GM23338 (cell line): ENCODE measurements around the gene IQSEC3. TPM values are rescaled to one million over a fixed set of nuclear protein-coding genes. Genes with fewer than 3 reads are reported as not detected.

Experiments used
- ATAC-seq: fragments of 200-7000 bp; cut with Tn5 transposase; 3 replicates; pipeline ENCODE4 v1.9.1; 2020
- DNase-seq: peaks from one replicate; pipeline ENCODE4 v3.0.0-alpha.2; 2015; ENCODE audit warnings: low spot score
- H2AFZ ChIP-seq: fragments of 200-600 bp; sonication (generic); 2 replicates; pipeline ENCODE4 v1.8.0; 2016; ENCODE audit warnings: antibody characterized with exemption, mild to moderate bottlenecking, moderate library complexity
- H3F3A ChIP-seq: fragments of 200-600 bp; sonication (generic); replicated peaks from 2 replicates; pipeline ENCODE4 v1.8.0; 2017; ENCODE audit warnings: antibody characterized with exemption, mixed run types, low read depth
- H3K27ac ChIP-seq: fragments of 200-600 bp; sonication (generic); 2 replicates; pipeline ENCODE4 v1.6.1; 2016; ENCODE audit warnings: low read depth
- H3K27me3 ChIP-seq: fragments of 200-600 bp; sonication (generic); 2 replicates; pipeline ENCODE4 v1.8.0; 2016; ENCODE audit warnings: mild to moderate bottlenecking, mixed run types, moderate library complexity; ENCODE audit not compliant: insufficient read depth
- H3K36me3 ChIP-seq: fragments of 200-600 bp; sonication (generic); 2 replicates; pipeline ENCODE4 v1.8.0; 2016; ENCODE audit warnings: mild to moderate bottlenecking; ENCODE audit not compliant: insufficient read depth
- H3K4me1 ChIP-seq: fragments of 200-600 bp; sonication (generic); 2 replicates; pipeline ENCODE4 v1.8.0; 2016; ENCODE audit warnings: mild to moderate bottlenecking, moderate library complexity; ENCODE audit not compliant: insufficient read depth
- H3K4me2 ChIP-seq: fragments of 200-600 bp; sonication (generic); 2 replicates; pipeline ENCODE4 v1.7.1; 2017; ENCODE audit warnings: mixed run types
- H3K4me3 ChIP-seq: fragments of 200-600 bp; sonication (generic); 2 replicates; pipeline ENCODE4 v1.6.1; 2016; ENCODE audit warnings: mixed run types
- H3K79me2 ChIP-seq: fragments of 200-600 bp; sonication (generic); replicated peaks from 2 replicates; pipeline ENCODE4 v1.8.0; 2017; ENCODE audit warnings: mild to moderate bottlenecking; ENCODE audit not compliant: insufficient read depth
- H3K9me2 ChIP-seq: fragments of 200-600 bp; sonication (generic); 2 replicates; pipeline ENCODE4 v1.8.0; 2017; ENCODE audit not compliant: insufficient read depth
- H4K20me1 ChIP-seq: fragments of 200-600 bp; sonication (generic); replicated peaks from 2 replicates; pipeline ENCODE4 v1.8.0; 2017; ENCODE audit warnings: mild to moderate bottlenecking; ENCODE audit not compliant: insufficient read depth
- H3K27ac Mint-ChIP-seq: 2 replicates; pipeline ENCODE4 v1.8.0; 2020; ENCODE audit warnings: inconsistent platforms, mild to moderate bottlenecking, moderate library complexity, mixed read lengths
- H3K27me3 Mint-ChIP-seq: 3 replicates; pipeline ENCODE4 v1.8.0; 2022; ENCODE audit warnings: low read depth, mild to moderate bottlenecking, moderate library complexity, mixed read lengths, inconsistent platforms; ENCODE audit not compliant: insufficient read depth, poor library complexity
- H3K36me3 Mint-ChIP-seq: 3 replicates; pipeline ENCODE4 v1.8.0; 2021; ENCODE audit warnings: low read depth, mild to moderate bottlenecking, inconsistent platforms, moderate library complexity, mixed read lengths
- H3K4me1 Mint-ChIP-seq: 3 replicates; pipeline ENCODE4 v1.8.0; 2020; ENCODE audit warnings: mild to moderate bottlenecking, inconsistent platforms, mixed read lengths
- H3K4me3 Mint-ChIP-seq: 3 replicates; pipeline ENCODE4 v1.8.0; 2021; ENCODE audit warnings: moderate library complexity, mild to moderate bottlenecking, inconsistent platforms, mixed read lengths
- H3K9me3 Mint-ChIP-seq: 3 replicates; pipeline ENCODE4 v1.8.0; 2020; ENCODE audit warnings: moderate library complexity, mild to moderate bottlenecking, inconsistent platforms, mixed read lengths
- CREB1 ChIP-seq: fragments of 250-450 bp; sonication (Bioruptor Pico); IDR thresholded peaks from 2 replicates; pipeline ENCODE4 v1.5.0; 2020; ENCODE audit warnings: low read depth, mild to moderate bottlenecking, moderate library complexity
- EZH2 ChIP-seq: fragments of 200-600 bp; sonication (generic); IDR thresholded peaks from one replicate; pipeline ENCODE4 v1.8.0; 2017; ENCODE audit warnings: antibody characterized with exemption, mild to moderate bottlenecking, low read depth; ENCODE audit not compliant: unreplicated experiment
- EZH2phosphoT487 ChIP-seq: fragments of 200-600 bp; sonication (generic); IDR thresholded peaks from one replicate; pipeline ENCODE4 v1.8.1; 2018; ENCODE audit warnings: antibody characterized with exemption; ENCODE audit not compliant: unreplicated experiment
- JUNB ChIP-seq: IDR thresholded peaks from one replicate; pipeline ENCODE4 v1.6.1; 2016; ENCODE audit warnings: antibody characterized with exemption; ENCODE audit not compliant: unreplicated experiment
- NANOG ChIP-seq: IDR thresholded peaks from 2 replicates; pipeline ENCODE4 v1.6.1; 2016; ENCODE audit warnings: antibody characterized with exemption, borderline replicate concordance
- POLR2AphosphoS5 ChIP-seq: IDR thresholded peaks from 2 replicates; pipeline ENCODE4 v1.6.1; 2016; ENCODE audit warnings: antibody characterized with exemption, low read depth
- STAT1 ChIP-seq: IDR thresholded peaks from one replicate; pipeline ENCODE4 v1.6.1; 2016; ENCODE audit warnings: antibody characterized with exemption; ENCODE audit not compliant: unreplicated experiment
- ZNF114 ChIP-seq: fragments of 250-450 bp; sonication (Bioruptor Pico); IDR thresholded peaks from 2 replicates; pipeline ENCODE4 v1.5.0; 2020; ENCODE audit warnings: mild to moderate bottlenecking, moderate library complexity
- ZNF331 ChIP-seq: fragments of 250-450 bp; sonication (Bioruptor Pico); IDR thresholded peaks from 2 replicates; pipeline ENCODE4 v1.5.0; 2020; ENCODE audit warnings: low read depth, mild to moderate bottlenecking, moderate library complexity
- polyA plus RNA-seq: library from polyadenylated mRNA; unstranded; fragments of >200 nt; fragmentation: Nextera tagmentation; extraction: Ambion mirVana; gene quantifications from 2 replicates; pipeline ENCODE4 v1.2.1, GENCODE V29; 2016
- total RNA-seq: library from RNA; depleted of rRNA; stranded (reverse); fragments of >200 nt; shearing (Covaris generic); gene quantifications from 2 replicates; pipeline ENCODE4 v1.2.3, GENCODE V29; 2014
- TF ChIP-seq, protein P1 (sequence below): fragments of 250-450 bp; sonication (Bioruptor Pico); IDR thresholded peaks from 2 replicates; pipeline ENCODE4 v1.5.0; 2020; ENCODE audit warnings: mild to moderate bottlenecking, moderate library complexity
- TF ChIP-seq, protein P2 (sequence below): IDR thresholded peaks from one replicate; pipeline ENCODE4 v1.6.1; 2018; ENCODE audit warnings: antibody characterized with exemption; ENCODE audit not compliant: unreplicated experiment
- TF ChIP-seq, protein P3 (sequence below): IDR thresholded peaks from 2 replicates; pipeline ENCODE4 v1.6.1; 2016; ENCODE audit warnings: antibody characterized with exemption
- TF ChIP-seq, protein P4 (sequence below), 2 experiments: fragments of 200-600 bp in 1 of 2; sonication (generic) in 1 of 2; conservative IDR thresholded peaks; 2 replicates each; pipeline versions ENCODE4 v1.5.1 to v1.6.1; 2016 to 2017; ENCODE audit warnings: antibody characterized with exemption in 2 of 2, low read depth in 2 of 2, mild to moderate bottlenecking in 2 of 2, moderate library complexity in 1 of 2

IQSEC3 gene
- total and polyA plus RNA-seq, 2 experiments from 2014 or later = 2.1 to 3.6 TPM

DNA sequence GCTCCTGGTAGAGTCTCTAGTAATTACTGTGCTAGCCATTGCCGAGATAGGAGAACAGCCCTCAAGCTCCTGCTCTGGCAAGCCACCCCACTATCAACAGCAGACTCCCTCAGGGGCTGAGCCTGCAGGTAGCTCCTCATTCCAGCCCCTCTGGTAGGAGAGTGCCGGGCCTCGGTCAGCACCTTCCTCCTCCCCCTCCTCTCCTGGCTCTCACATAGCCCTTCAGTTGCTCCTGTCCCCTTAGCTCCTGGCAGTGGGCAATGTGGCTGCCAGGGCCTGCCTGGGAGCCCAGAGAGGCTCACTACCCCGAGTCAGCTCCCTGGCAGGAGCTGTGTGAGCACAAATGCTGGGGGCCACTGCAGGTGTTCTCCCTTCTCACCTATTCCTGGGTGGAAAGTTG, 52.0 kb downstream of the IQSEC3 start:
- H2AFZ ChIP-seq = no peak overlapping the region
- Mint-ChIP-seq H3K4me3 (no peak overlapping the region), H3K4me1 (peaks cover 7% of the 10 kb centered on the region; the same call in 1 of the 3 replicates), H3K9me3 (no peaks in the 10 kb centered on the region; the same call in 2 of the 3 replicates), H3K36me3 (no peaks in the 10 kb centered on the region), H3K27ac (no peak overlapping the region), H3K27me3 (peaks cover 10% of the 10 kb centered on the region)
- no peaks in the 10 kb centered on the region for H3F3A ChIP-seq
- H4K20me1 ChIP-seq = no peaks in the 10 kb centered on the region
- H3K27ac ChIP-seq = no peak overlapping the region
- DNase-seq (no peak), ATAC-seq (no peak)
- no peaks in the 10 kb centered on the region for H3K9me2 ChIP-seq
- H3K4me1 ChIP-seq = no peaks in the 10 kb centered on the region
- TF ChIP-seq, protein P1, sequence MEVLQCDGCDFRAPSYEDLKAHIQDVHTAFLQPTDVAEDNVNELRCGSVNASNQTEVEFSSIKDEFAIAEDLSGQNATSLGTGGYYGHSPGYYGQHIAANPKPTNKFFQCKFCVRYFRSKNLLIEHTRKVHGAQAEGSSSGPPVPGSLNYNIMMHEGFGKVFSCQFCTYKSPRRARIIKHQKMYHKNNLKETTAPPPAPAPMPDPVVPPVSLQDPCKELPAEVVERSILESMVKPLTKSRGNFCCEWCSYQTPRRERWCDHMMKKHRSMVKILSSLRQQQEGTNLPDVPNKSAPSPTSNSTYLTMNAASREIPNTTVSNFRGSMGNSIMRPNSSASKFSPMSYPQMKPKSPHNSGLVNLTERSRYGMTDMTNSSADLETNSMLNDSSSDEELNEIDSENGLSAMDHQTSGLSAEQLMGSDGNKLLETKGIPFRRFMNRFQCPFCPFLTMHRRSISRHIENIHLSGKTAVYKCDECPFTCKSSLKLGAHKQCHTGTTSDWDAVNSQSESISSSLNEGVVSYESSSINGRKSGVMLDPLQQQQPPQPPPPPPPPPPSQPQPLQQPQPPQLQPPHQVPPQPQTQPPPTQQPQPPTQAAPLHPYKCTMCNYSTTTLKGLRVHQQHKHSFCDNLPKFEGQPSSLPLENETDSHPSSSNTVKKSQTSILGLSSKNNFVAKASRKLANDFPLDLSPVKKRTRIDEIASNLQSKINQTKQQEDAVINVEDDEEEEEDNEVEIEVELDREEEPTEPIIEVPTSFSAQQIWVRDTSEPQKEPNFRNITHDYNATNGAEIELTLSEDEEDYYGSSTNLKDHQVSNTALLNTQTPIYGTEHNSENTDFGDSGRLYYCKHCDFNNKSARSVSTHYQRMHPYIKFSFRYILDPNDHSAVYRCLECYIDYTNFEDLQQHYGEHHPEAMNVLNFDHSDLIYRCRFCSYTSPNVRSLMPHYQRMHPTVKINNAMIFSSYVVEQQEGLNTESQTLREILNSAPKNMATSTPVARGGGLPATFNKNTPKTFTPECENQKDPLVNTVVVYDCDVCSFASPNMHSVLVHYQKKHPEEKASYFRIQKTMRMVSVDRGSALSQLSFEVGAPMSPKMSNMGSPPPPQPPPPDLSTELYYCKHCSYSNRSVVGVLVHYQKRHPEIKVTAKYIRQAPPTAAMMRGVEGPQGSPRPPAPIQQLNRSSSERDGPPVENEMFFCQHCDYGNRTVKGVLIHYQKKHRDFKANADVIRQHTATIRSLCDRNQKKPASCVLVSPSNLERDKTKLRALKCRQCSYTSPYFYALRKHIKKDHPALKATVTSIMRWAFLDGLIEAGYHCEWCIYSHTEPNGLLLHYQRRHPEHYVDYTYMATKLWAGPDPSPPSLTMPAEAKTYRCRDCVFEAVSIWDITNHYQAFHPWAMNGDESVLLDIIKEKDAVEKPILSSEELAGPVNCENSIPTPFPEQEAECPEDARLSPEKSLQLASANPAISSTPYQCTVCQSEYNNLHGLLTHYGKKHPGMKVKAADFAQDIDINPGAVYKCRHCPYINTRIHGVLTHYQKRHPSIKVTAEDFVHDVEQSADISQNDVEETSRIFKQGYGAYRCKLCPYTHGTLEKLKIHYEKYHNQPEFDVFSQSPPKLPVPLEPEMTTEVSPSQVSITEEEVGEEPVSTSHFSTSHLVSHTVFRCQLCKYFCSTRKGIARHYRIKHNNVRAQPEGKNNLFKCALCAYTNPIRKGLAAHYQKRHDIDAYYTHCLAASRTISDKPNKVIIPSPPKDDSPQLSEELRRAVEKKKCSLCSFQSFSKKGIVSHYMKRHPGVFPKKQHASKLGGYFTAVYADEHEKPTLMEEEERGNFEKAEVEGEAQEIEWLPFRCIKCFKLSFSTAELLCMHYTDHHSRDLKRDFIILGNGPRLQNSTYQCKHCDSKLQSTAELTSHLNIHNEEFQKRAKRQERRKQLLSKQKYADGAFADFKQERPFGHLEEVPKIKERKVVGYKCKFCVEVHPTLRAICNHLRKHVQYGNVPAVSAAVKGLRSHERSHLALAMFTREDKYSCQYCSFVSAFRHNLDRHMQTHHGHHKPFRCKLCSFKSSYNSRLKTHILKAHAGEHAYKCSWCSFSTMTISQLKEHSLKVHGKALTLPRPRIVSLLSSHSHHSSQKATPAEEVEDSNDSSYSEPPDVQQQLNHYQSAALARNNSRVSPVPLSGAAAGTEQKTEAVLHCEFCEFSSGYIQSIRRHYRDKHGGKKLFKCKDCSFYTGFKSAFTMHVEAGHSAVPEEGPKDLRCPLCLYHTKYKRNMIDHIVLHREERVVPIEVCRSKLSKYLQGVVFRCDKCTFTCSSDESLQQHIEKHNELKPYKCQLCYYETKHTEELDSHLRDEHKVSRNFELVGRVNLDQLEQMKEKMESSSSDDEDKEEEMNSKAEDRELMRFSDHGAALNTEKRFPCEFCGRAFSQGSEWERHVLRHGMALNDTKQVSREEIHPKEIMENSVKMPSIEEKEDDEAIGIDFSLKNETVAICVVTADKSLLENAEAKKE (CRISPR knock-in tag) = no peak
- no peak for TF ChIP-seq ZNF114
- TF ChIP-seq, protein P2, sequence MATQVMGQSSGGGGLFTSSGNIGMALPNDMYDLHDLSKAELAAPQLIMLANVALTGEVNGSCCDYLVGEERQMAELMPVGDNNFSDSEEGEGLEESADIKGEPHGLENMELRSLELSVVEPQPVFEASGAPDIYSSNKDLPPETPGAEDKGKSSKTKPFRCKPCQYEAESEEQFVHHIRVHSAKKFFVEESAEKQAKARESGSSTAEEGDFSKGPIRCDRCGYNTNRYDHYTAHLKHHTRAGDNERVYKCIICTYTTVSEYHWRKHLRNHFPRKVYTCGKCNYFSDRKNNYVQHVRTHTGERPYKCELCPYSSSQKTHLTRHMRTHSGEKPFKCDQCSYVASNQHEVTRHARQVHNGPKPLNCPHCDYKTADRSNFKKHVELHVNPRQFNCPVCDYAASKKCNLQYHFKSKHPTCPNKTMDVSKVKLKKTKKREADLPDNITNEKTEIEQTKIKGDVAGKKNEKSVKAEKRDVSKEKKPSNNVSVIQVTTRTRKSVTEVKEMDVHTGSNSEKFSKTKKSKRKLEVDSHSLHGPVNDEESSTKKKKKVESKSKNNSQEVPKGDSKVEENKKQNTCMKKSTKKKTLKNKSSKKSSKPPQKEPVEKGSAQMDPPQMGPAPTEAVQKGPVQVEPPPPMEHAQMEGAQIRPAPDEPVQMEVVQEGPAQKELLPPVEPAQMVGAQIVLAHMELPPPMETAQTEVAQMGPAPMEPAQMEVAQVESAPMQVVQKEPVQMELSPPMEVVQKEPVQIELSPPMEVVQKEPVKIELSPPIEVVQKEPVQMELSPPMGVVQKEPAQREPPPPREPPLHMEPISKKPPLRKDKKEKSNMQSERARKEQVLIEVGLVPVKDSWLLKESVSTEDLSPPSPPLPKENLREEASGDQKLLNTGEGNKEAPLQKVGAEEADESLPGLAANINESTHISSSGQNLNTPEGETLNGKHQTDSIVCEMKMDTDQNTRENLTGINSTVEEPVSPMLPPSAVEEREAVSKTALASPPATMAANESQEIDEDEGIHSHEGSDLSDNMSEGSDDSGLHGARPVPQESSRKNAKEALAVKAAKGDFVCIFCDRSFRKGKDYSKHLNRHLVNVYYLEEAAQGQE = no peak
- TF ChIP-seq, protein P3, sequence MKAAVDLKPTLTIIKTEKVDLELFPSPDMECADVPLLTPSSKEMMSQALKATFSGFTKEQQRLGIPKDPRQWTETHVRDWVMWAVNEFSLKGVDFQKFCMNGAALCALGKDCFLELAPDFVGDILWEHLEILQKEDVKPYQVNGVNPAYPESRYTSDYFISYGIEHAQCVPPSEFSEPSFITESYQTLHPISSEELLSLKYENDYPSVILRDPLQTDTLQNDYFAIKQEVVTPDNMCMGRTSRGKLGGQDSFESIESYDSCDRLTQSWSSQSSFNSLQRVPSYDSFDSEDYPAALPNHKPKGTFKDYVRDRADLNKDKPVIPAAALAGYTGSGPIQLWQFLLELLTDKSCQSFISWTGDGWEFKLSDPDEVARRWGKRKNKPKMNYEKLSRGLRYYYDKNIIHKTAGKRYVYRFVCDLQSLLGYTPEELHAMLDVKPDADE = no peak
- TF ChIP-seq, protein P4, sequence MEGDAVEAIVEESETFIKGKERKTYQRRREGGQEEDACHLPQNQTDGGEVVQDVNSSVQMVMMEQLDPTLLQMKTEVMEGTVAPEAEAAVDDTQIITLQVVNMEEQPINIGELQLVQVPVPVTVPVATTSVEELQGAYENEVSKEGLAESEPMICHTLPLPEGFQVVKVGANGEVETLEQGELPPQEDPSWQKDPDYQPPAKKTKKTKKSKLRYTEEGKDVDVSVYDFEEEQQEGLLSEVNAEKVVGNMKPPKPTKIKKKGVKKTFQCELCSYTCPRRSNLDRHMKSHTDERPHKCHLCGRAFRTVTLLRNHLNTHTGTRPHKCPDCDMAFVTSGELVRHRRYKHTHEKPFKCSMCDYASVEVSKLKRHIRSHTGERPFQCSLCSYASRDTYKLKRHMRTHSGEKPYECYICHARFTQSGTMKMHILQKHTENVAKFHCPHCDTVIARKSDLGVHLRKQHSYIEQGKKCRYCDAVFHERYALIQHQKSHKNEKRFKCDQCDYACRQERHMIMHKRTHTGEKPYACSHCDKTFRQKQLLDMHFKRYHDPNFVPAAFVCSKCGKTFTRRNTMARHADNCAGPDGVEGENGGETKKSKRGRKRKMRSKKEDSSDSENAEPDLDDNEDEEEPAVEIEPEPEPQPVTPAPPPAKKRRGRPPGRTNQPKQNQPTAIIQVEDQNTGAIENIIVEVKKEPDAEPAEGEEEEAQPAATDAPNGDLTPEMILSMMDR (conservative IDR thresholded peaks at IDR 0.05; ENCODE audit: low read depth in 2 of 2) = no peak
- TF ChIP-seq ZNF331 (CRISPR knock-in tag) = no peak
- no peak for TF ChIP-seq EZH2phosphoT487
- TF ChIP-seq POLR2AphosphoS5 = no peak
- no peak for TF ChIP-seq NANOG
- TF ChIP-seq CREB1 = no peak
- TF ChIP-seq STAT1 = no peak
- TF ChIP-seq EZH2 = no peak
- TF ChIP-seq JUNB = no peak
- no peak overlapping the region for H3K4me3 ChIP-seq
- H3K27me3 ChIP-seq = no peaks in the 10 kb centered on the region
- H3K79me2 ChIP-seq = no peaks in the 10 kb centered on the region
- H3K36me3 ChIP-seq = no peaks in the 10 kb centered on the region
- no peak overlapping the region for H3K4me2 ChIP-seq
